Neural crest cell (in vitro differentiated cells): ENCODE results near the gene TLR7. TPM values are rescaled to one million over a fixed set of nuclear protein-coding genes. Genes with fewer than 3 reads are reported as not detected.

Source experiments
- DNase-seq: peaks from one replicate; pipeline ENCODE4 v3.0.0; 2021; ENCODE audit warnings: low read depth, mixed read lengths, low spot score
- H3K27ac Mint-ChIP-seq: one replicate; pipeline ENCODE4 v1.8.0; 2021; ENCODE audit warnings: mild to moderate bottlenecking, mixed read lengths; ENCODE audit not compliant: unreplicated experiment
- H3K27me3 Mint-ChIP-seq: 2 replicates; pipeline ENCODE4 v1.8.0; 2021; ENCODE audit warnings: low read depth, mild to moderate bottlenecking, mixed read lengths
- H3K36me3 Mint-ChIP-seq: 2 replicates; pipeline ENCODE4 v1.8.0; 2021; ENCODE audit warnings: low read depth, mild to moderate bottlenecking, mixed read lengths
- H3K4me1 Mint-ChIP-seq: 2 replicates; pipeline ENCODE4 v1.8.0; 2021; ENCODE audit warnings: mixed read lengths
- H3K4me3 Mint-ChIP-seq: one replicate; pipeline ENCODE4 v1.8.0; 2021; ENCODE audit warnings: mild to moderate bottlenecking, mixed read lengths
- H3K9me3 Mint-ChIP-seq: 2 replicates; pipeline ENCODE4 v1.8.0; 2021; ENCODE audit warnings: mixed read lengths
- total RNA-seq: library from RNA; stranded (reverse); gene quantifications from 2 replicates; pipeline ENCODE4 v1.2.1, GENCODE V29; 2021
- TF ChIP-seq, protein P1 (sequence below): fragments of 200-600 bp; sonication (generic); conservative IDR thresholded peaks from 2 replicates; pipeline ENCODE4 v1.5.0; 2021; ENCODE audit warnings: antibody characterized with exemption, mild to moderate bottlenecking

The TLR7 gene
- total RNA-seq, 1 donor from 2014 or later: not detected

DNA sequence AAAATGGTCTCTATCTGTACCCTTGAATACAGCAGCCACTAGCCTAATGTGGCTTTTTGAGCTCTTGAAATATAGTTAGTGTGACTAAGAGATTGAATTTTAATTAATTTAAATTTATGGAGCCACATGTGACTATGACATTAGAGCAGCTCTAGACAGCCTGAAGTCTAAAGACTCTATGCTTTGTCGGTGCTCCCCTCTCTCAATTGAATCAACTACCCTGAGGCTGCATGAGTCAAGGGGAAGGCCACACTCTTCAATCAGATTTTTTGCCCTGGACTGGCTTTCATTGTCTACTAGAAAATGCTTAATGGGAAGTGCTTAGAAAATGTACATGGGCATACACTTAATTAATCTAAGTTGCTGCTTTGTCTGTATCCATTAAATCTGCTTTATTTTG lies 11.7 kb downstream of the TLR7 start:
- TF ChIP-seq, protein P1, sequence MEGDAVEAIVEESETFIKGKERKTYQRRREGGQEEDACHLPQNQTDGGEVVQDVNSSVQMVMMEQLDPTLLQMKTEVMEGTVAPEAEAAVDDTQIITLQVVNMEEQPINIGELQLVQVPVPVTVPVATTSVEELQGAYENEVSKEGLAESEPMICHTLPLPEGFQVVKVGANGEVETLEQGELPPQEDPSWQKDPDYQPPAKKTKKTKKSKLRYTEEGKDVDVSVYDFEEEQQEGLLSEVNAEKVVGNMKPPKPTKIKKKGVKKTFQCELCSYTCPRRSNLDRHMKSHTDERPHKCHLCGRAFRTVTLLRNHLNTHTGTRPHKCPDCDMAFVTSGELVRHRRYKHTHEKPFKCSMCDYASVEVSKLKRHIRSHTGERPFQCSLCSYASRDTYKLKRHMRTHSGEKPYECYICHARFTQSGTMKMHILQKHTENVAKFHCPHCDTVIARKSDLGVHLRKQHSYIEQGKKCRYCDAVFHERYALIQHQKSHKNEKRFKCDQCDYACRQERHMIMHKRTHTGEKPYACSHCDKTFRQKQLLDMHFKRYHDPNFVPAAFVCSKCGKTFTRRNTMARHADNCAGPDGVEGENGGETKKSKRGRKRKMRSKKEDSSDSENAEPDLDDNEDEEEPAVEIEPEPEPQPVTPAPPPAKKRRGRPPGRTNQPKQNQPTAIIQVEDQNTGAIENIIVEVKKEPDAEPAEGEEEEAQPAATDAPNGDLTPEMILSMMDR: no peak
- Mint-ChIP-seq H3K4me3 (no peak overlapping the region), H3K27me3 (no peaks in the 10 kb centered on the region), H3K27ac (no peak overlapping the region), H3K4me1 (peaks cover 17% of the 10 kb centered on the region), H3K9me3 (peaks cover 11% of the 10 kb centered on the region), H3K36me3 (no peaks in the 10 kb centered on the region)
- no peak for DNase-seq

DNA sequence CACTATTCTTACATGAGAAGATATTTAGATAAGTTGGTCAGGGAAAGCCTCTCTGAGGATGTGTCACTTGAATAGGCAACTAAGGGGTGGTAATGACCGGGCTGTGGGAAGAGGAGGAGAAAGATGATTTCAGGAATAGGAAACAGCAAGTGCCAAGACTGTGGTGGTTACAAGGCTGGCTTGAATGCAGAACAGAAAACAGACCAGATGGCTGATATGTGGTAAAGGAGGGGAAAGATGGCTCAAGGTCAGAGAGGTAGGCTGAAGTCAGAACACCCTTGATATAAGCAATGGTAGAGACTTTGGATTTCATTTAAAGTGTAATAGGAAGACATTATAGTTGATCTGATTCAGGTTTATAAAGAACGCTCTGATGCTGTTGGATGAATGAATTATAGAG lies 15.0 kb downstream of the TLR7 start:
- DNase-seq: no peak
- no peak overlapping the region for H3K4me3 Mint-ChIP-seq

DNA sequence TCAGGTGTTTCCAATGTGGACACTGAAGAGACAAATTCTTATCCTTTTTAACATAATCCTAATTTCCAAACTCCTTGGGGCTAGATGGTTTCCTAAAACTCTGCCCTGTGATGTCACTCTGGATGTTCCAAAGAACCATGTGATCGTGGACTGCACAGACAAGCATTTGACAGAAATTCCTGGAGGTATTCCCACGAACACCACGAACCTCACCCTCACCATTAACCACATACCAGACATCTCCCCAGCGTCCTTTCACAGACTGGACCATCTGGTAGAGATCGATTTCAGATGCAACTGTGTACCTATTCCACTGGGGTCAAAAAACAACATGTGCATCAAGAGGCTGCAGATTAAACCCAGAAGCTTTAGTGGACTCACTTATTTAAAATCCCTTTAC lies 18.6 kb downstream of the TLR7 start:
- no peaks in the 10 kb centered on the region for H3K27me3 Mint-ChIP-seq
- H3K4me1 Mint-ChIP-seq: no peaks in the 10 kb centered on the region
- H3K36me3 Mint-ChIP-seq: no peaks in the 10 kb centered on the region
- H3K4me3 Mint-ChIP-seq: no peak overlapping the region
- H3K27ac Mint-ChIP-seq: no peak overlapping the region
- peaks cover 11% of the 10 kb centered on the region for H3K9me3 Mint-ChIP-seq
- DNase-seq: no peak
- TF ChIP-seq, protein P1: no peak

More for the DNA sequence above, 15.0 kb downstream of the TLR7 start:
- Mint-ChIP-seq H3K4me1 (peaks cover 17% of the 10 kb centered on the region), H3K27me3 (no peaks in the 10 kb centered on the region), H3K36me3 (no peaks in the 10 kb centered on the region), H3K27ac (no peak overlapping the region), H3K9me3 (peaks cover 6% of the 10 kb centered on the region)
- TF ChIP-seq, protein P1: no peak

DNA sequence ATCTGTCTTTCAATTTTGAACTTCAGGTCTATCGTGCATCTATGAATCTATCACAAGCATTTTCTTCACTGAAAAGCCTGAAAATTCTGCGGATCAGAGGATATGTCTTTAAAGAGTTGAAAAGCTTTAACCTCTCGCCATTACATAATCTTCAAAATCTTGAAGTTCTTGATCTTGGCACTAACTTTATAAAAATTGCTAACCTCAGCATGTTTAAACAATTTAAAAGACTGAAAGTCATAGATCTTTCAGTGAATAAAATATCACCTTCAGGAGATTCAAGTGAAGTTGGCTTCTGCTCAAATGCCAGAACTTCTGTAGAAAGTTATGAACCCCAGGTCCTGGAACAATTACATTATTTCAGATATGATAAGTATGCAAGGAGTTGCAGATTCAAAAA lies 19.7 kb downstream of the TLR7 start:
- H3K36me3 Mint-ChIP-seq: no peaks in the 10 kb centered on the region
- TF ChIP-seq, protein P1: no peak
- no peak overlapping the region for H3K27ac Mint-ChIP-seq
- no peaks in the 10 kb centered on the region for H3K4me1 Mint-ChIP-seq
- DNase-seq: no peak
- no peak overlapping the region for H3K4me3 Mint-ChIP-seq
- no peaks in the 10 kb centered on the region for H3K27me3 Mint-ChIP-seq
- peaks cover 11% of the 10 kb centered on the region for H3K9me3 Mint-ChIP-seq

DNA sequence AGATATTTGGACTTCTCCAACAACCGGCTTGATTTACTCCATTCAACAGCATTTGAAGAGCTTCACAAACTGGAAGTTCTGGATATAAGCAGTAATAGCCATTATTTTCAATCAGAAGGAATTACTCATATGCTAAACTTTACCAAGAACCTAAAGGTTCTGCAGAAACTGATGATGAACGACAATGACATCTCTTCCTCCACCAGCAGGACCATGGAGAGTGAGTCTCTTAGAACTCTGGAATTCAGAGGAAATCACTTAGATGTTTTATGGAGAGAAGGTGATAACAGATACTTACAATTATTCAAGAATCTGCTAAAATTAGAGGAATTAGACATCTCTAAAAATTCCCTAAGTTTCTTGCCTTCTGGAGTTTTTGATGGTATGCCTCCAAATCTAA lies 20.3 kb downstream of the TLR7 start:
- H3K9me3 Mint-ChIP-seq: peaks cover 9% of the 10 kb centered on the region
- no peak overlapping the region for H3K4me3 Mint-ChIP-seq
- TF ChIP-seq, protein P1: no peak
- no peaks in the 10 kb centered on the region for H3K4me1 Mint-ChIP-seq
- H3K36me3 Mint-ChIP-seq: no peaks in the 10 kb centered on the region
- no peak overlapping the region for H3K27ac Mint-ChIP-seq
- DNase-seq: no peak
- H3K27me3 Mint-ChIP-seq: no peaks in the 10 kb centered on the region

DNA sequence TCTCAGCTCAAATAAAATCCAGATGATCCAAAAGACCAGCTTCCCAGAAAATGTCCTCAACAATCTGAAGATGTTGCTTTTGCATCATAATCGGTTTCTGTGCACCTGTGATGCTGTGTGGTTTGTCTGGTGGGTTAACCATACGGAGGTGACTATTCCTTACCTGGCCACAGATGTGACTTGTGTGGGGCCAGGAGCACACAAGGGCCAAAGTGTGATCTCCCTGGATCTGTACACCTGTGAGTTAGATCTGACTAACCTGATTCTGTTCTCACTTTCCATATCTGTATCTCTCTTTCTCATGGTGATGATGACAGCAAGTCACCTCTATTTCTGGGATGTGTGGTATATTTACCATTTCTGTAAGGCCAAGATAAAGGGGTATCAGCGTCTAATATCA lies 20.9 kb downstream of the TLR7 start:
- no peaks in the 10 kb centered on the region for H3K27me3 Mint-ChIP-seq
- DNase-seq: no peak
- no peaks in the 10 kb centered on the region for H3K36me3 Mint-ChIP-seq
- no peak overlapping the region for H3K27ac Mint-ChIP-seq
- no peak overlapping the region for H3K4me3 Mint-ChIP-seq
- TF ChIP-seq, protein P1: no peak
- no peaks in the 10 kb centered on the region for H3K4me1 Mint-ChIP-seq
- peaks cover 11% of the 10 kb centered on the region for H3K9me3 Mint-ChIP-seq
